A549 (cell line): ENCODE data around the gene EVC. TPM values are rescaled to one million over a fixed set of nuclear protein-coding genes. Genes with fewer than 3 reads are reported as not detected.

Source experiments
- ATAC-seq, 2 experiments: fragments of 200-7000 bp in 1 of 2; fragments of >200 bp in 1 of 2; cut with Nextera tagmentation in 1 of 2; cut with Tn5 transposase in 1 of 2; 3 replicates each; pipeline versions ENCODE4 v1.8.0 to v1.9.1; 2018 to 2020; ENCODE audit warnings: mild to moderate bottlenecking in 1 of 2, moderate library complexity in 1 of 2
- CTCF ChIA-PET: fragments of 300-600 bp; sonication (Branson Sonifier 250); formaldehyde crosslinking; extraction: SDS; loops from one replicate; lab custom pipeline; 2021; ENCODE audit warnings: antibody characterized with exemption, inconsistent platforms; lab: Yijun Ruan, JAX
- POLR2A ChIA-PET: fragments of 350-600 bp; formaldehyde crosslinking; extraction: SDS; loops from one replicate; lab custom pipeline; 2021; ENCODE audit warnings: antibody characterized with exemption, inconsistent platforms; lab: Yijun Ruan, JAX
- DNase-seq, 2 experiments: peaks; one replicate each; pipeline versions ENCODE4 v3.0.0 to v3.0.0-alpha.2; 2011 to 2016; ENCODE audit warnings: low read depth in 1 of 2, low spot score in 1 of 2
- FAIRE-seq: peaks from 2 replicates; lab custom pipeline; 2011; peaks lifted over from hg19 to GRCh38; lab: Jason Lieb, UNC
- H3K27ac ChIP-seq, 2 experiments: fragments of >200 bp; sonication (Bioruptor Twin); formaldehyde crosslinking; 3 replicates each; pipeline ENCODE4 v1.5.1; 2016 to 2017
- H3K4me1 ChIP-seq: fragments of >200 bp; sonication (Bioruptor Twin); formaldehyde crosslinking; 3 replicates; pipeline ENCODE4 v1.6.1; 2016
- H3K4me2 ChIP-seq: fragments of >200 bp; sonication (Bioruptor Twin); formaldehyde crosslinking; 3 replicates; pipeline ENCODE4 v1.6.1; 2016
- H3K4me3 ChIP-seq: fragments of >200 bp; sonication (Bioruptor Twin); formaldehyde crosslinking; 3 replicates; pipeline ENCODE4 v1.5.1; 2016
- H3K9me3 ChIP-seq: fragments of >200 bp; sonication (Bioruptor Twin); formaldehyde crosslinking; 3 replicates; pipeline ENCODE4 v1.6.1; 2016
- CBX8 ChIP-seq: fragments of 200-600 bp; sonication (generic); IDR thresholded peaks from 2 replicates; pipeline ENCODE4 v1.6.1; 2016
- CEBPB ChIP-seq, 2 experiments: fragments of >200 bp in 1 of 2; sonication (Bioruptor Twin) in 1 of 2; formaldehyde crosslinking in 1 of 2; IDR thresholded peaks; 2 replicates each; pipeline ENCODE4 v1.6.1; 2012 to 2016
- CHD2 ChIP-seq: fragments of 150-350 bp; IDR thresholded peaks from 2 replicates; pipeline ENCODE4 v1.6.1; 2014; ENCODE audit warnings: low read length; ENCODE audit not compliant: partially characterized antibody
- HMGXB4 ChIP-seq: fragments of 250-450 bp; sonication (Bioruptor Pico); IDR thresholded peaks from 2 replicates; pipeline ENCODE4 v1.5.0; 2021; ENCODE audit warnings: mild to moderate bottlenecking, moderate library complexity, borderline replicate concordance
- HOXB13 ChIP-seq: fragments of 250-450 bp; sonication (Bioruptor Pico); IDR thresholded peaks from 2 replicates; pipeline ENCODE4 v1.5.0; 2020; ENCODE audit warnings: low read depth, mild to moderate bottlenecking, moderate library complexity
- MAFK ChIP-seq: fragments of 450-650 bp; IDR thresholded peaks from 2 replicates; pipeline ENCODE4 v1.6.1; 2014; ENCODE audit not compliant: partially characterized antibody
- MAX ChIP-seq: IDR thresholded peaks from 2 replicates; pipeline ENCODE4 v1.6.1; 2012
- MYC ChIP-seq: IDR thresholded peaks from 2 replicates; pipeline ENCODE4 v1.6.1; 2012; ENCODE audit warnings: mild to moderate bottlenecking, inconsistent platforms, low read length, improper control_type of control experiment, borderline replicate concordance
- NFE2L2 ChIP-seq: fragments of 150-350 bp; conservative IDR thresholded peaks from 2 replicates; pipeline ENCODE4 v1.6.1; 2014; ENCODE audit warnings: low read length
- RCOR1 ChIP-seq: fragments of 150-350 bp; IDR thresholded peaks from 2 replicates; pipeline ENCODE4 v1.6.1; 2014; ENCODE audit warnings: antibody characterized with exemption, low read length, low read depth
- SMC3 ChIP-seq: fragments of >200 bp; sonication (Bioruptor Twin); formaldehyde crosslinking; IDR thresholded peaks from 3 replicates; pipeline ENCODE4 v1.6.1; 2018; ENCODE audit warnings: inconsistent platforms
- SREBF2 ChIP-seq: fragments of 450-650 bp; IDR thresholded peaks from 2 replicates; pipeline ENCODE4 v1.6.1; 2014; ENCODE audit warnings: mild to moderate bottlenecking, moderate library complexity
- TP53 ChIP-seq: fragments of 250-450 bp; sonication (Bioruptor Pico); IDR thresholded peaks from 2 replicates; pipeline ENCODE4 v1.5.0; 2021; ENCODE audit warnings: mild to moderate bottlenecking, moderate library complexity
- ZNF302 ChIP-seq: fragments of 250-450 bp; sonication (Bioruptor Pico); IDR thresholded peaks from 2 replicates; pipeline ENCODE4 v1.9.0; 2021; ENCODE audit warnings: inconsistent platforms, mild to moderate bottlenecking, moderate library complexity
- WGBS: methylation state at CpG from one replicate; pipeline ENCODE4 v1.1.6; 2017; ENCODE audit errors: missing lambda C conversion rate; 5-methylcytosine and 5-hydroxymethylcytosine counted together
- polyA plus RNA-seq, 4 experiments: library from polyadenylated mRNA; depleted of rRNA in 3 of 4; stranded (reverse); fragments of >200 nt; fragmentation: RNase III in 1 of 4; extraction: RNeasy Plus Mini Kit Qiagen cat#74134 plus additional on column Dnase treatment in 1 of 4; gene quantifications; 2 replicates in 3 of 4; 3 replicates in 1 of 4; pipeline ENCODE4 v1.2.3, GENCODE V29; 2011 to 2017
- TF ChIP-seq, protein P1 (sequence below): IDR thresholded peaks from 2 replicates; pipeline ENCODE4 v1.6.1; 2012; ENCODE audit warnings: low read depth, borderline replicate concordance
- TF ChIP-seq, protein P2 (sequence below): fragments of 450-650 bp; IDR thresholded peaks from 2 replicates; pipeline ENCODE4 v1.6.1; 2014; ENCODE audit warnings: antibody characterized with exemption
- TF ChIP-seq, protein P3 (sequence below): IDR thresholded peaks from 2 replicates; pipeline ENCODE4 v1.6.1; 2012
- TF ChIP-seq, protein P4 (sequence below): fragments of >200 bp; sonication (Bioruptor Twin); formaldehyde crosslinking; IDR thresholded peaks from 2 replicates; pipeline ENCODE4 v1.6.1; 2016

The EVC gene
- polyA plus RNA-seq, 2 of the 4 experiments (the other 2 are of a cell fraction): 3.0 to 5.5 TPM

- H3K4me1 ChIP-seq: peaks cover 21% of the 10 kb centered on the region
- peak overlapping the region in 1 of 2 experiments; percentile 79; a peak in 2 of 6 replicates for H3K27ac ChIP-seq
- FAIRE-seq: no peak
- no peak overlapping the region for H3K4me2 ChIP-seq
- ChIA-PET POLR2A (no interaction called here), CTCF (interaction anchor here (0.7 to 0.9 kb wide), 2 partner anchors 30 to 38 kb away, joined by 3 to 4 read pairs; no protein-coding TSS in a partner anchor)
- WGBS: 92% methylated on average over 7 of the region's 14 CpGs
- ATAC-seq: no peak
- no peaks in the 10 kb centered on the region for H3K9me3 ChIP-seq
- no peak for DNase-seq
- no peak overlapping the region for H3K4me3 ChIP-seq
- TF ChIP-seq SREBF2 (no peak), HOXB13 (CRISPR knock-in tag) (no peak), CEBPB (IDR thresholded peaks at IDR 0.05) (no peak), ZNF302 (no peak), NFE2L2 (no peak), MYC (no peak), MAX (no peak), MAFK (no peak), HMGXB4 (CRISPR knock-in tag) (no peak), RCOR1 (no peak), CHD2 (no peak), TP53 (CRISPR knock-in tag) (no peak), SMC3 (no peak)
- TF ChIP-seq, protein P1, sequence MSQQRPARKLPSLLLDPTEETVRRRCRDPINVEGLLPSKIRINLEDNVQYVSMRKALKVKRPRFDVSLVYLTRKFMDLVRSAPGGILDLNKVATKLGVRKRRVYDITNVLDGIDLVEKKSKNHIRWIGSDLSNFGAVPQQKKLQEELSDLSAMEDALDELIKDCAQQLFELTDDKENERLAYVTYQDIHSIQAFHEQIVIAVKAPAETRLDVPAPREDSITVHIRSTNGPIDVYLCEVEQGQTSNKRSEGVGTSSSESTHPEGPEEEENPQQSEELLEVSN: no peak
- TF ChIP-seq, protein P2, sequence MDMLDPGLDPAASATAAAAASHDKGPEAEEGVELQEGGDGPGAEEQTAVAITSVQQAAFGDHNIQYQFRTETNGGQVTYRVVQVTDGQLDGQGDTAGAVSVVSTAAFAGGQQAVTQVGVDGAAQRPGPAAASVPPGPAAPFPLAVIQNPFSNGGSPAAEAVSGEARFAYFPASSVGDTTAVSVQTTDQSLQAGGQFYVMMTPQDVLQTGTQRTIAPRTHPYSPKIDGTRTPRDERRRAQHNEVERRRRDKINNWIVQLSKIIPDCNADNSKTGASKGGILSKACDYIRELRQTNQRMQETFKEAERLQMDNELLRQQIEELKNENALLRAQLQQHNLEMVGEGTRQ: no peak
- TF ChIP-seq, protein P3, sequence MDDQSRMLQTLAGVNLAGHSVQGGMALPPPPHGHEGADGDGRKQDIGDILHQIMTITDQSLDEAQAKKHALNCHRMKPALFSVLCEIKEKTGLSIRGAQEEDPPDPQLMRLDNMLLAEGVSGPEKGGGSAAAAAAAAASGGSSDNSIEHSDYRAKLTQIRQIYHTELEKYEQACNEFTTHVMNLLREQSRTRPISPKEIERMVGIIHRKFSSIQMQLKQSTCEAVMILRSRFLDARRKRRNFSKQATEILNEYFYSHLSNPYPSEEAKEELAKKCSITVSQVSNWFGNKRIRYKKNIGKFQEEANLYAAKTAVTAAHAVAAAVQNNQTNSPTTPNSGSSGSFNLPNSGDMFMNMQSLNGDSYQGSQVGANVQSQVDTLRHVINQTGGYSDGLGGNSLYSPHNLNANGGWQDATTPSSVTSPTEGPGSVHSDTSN: no peak
- TF ChIP-seq, all 56 proteins: peak for 0
Observed at GRCh38 chr4:5751666-5752375, 40.8 kb downstream of the EVC start.

GRCh38 chr4:5752376-5753184, 41.6 kb downstream of the EVC start:
- no peak for FAIRE-seq
- 0 out of 6 replicates have a peak, but pooled peaks of 1 of the 2 experiments have one; percentile 16 for ATAC-seq
- POLR2A ChIA-PET: no interaction called here

More at GRCh38 chr4:5752376-5753184, 41.6 kb downstream of the EVC start:
- WGBS: 94% methylated on average over 11 of the region's 26 CpGs
- Histone ChIP-seq H3K4me2 (no peak overlapping the region), H3K4me3 (no peak overlapping the region), H3K9me3 (no peaks in the 10 kb centered on the region), H3K27ac (peak overlapping the region in 1 of 2 experiments; percentile 79; a peak in 3 of 6 replicates)
- CTCF ChIA-PET: interaction anchor here (0.7 to 0.9 kb wide), 2 partner anchors 30 to 37 kb away, joined by 3 to 4 read pairs; no protein-coding TSS in a partner anchor
- TF ChIP-seq CBX8: no peak
- TF ChIP-seq, protein P4, sequence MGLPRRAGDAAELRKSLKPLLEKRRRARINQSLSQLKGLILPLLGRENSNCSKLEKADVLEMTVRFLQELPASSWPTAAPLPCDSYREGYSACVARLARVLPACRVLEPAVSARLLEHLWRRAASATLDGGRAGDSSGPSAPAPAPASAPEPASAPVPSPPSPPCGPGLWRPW: no peak
- TF ChIP-seq, all 56 proteins: peak for 0
- H3K4me1 ChIP-seq: peaks cover 15% of the 10 kb centered on the region
- no peak for DNase-seq
